HG03095 (cell line): ENCODE data around the gene EFCAB10.
A peak's percentile ranks its signal among the peaks of the same experiment; 100 is the strongest.
"Not testable (repeated sequence)": the region's sequence is repeated elsewhere in the genome, so short reads cannot be mapped to it uniquely, and the experiment has no call there.

Experiments
- ATAC-seq: cut with Tn5 transposase; IDR thresholded peaks from one replicate; pipeline ENCODE4 v1.9.1; 2021; ENCODE audit warnings: moderate library complexity; ENCODE audit not compliant: unreplicated experiment

Gene EFCAB10

DNA sequence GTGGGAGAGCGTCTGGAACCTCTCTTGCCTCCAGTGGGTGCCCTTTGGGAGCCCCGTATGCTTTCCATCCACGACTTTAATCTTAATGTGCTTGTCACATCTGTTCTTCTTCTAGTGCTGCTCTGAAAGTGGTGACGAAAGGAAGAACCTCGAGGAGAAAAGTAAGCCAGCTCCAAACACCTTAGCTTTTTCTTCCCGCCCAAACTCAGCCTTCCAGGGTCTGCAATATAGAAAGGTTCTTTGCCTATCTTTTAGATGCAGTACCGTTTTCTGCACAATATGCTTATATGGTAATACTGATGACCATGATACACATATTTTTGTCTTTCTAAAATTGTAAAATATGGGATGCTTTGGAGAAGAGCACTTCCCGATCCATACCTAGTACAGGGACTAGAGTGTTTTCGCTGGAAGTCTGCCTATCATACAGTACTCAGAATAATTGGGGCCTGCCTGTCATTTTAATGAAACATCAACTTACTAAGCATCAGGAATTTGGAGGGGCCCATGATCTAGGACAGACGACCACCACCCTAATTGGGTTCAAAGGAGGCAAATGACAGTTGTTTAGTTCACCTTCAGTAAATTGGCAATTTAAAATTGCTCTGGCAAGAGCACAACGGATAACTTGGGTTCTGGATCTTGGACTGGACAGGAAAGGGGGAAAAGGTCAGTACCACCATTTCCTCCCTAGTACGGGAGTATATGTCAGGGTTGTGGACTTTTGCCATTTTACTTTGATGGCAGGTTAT lies 48.4 kb downstream of the EFCAB10 start:
- no peak for ATAC-seq

GRCh38 chr7:105531792-105532671 lies 49.3 kb downstream of the EFCAB10 start, which contains the start of gene RINT1:
RINT1 (plus strand) TSS chr7:105532201; CDS start chr7:105532316, 115 bp downstream.
- ATAC-seq = peak; percentile 91

- ATAC-seq = no peak
Observed at GRCh38 chr7:105530546-105530945, 50.7 kb downstream of the EFCAB10 start.

- no peak for ATAC-seq
Observed at GRCh38 chr7:105530126-105530525, 51.2 kb downstream of the EFCAB10 start.

DNA sequence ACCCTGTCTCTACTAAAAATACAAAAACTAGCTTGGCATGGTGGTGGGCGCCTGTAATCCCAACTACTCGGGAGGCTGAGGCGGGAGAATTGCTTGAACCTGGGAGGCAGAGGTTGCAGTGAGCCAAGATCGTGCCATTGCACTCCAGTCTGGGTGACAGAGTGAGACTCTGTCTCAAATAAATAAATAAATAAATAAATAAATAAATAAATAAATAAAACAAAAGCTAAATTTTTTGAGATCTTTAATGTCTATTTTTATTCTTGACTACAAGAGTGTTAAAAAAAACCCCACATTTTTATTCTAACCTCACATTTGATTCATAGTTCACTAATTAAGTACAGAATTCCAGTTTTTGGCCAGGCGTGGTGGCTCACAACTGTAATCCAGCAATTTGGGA lies 53.6 kb downstream of the EFCAB10 start:
- ATAC-seq = not testable (repeated sequence)

DNA sequence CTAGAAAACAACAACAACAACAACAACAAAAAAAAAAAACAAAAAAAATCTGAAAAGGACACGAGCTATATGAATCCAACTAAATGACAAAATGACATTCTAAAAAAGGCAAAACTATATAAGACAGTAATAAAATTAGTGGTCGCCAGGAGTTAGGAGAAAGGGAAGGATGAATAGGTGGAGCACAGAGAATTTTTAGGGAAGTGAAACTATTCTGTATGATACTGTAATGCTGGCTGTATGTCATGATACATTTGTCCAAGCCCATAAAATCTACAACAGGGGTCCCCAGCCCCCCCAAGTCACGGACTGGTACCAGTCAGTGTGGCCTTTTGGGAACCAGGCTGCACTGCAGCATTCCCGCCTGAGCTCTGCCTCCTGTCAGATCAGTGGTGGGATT lies 56.5 kb downstream of the EFCAB10 start:
- ATAC-seq = no peak

DNA sequence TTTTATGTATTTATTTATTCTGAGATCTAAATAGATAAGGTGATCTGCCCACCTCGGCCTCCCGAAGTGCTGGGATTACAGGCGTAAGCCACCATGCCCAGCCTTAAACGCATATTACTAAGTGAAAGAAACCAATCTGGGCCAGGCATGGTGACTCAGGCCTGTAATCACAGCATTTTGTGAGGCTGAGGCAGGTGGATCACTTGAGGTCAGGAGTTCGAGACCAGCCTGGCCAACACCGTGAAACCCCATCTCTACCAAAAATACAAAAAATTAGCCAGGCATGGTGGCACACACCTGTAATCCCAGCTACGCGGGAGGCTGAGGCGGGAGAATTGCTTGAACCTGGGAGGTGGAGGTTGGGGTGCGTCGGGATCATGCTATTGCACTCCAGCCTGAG lies 56.9 kb downstream of the EFCAB10 start:
- ATAC-seq = not testable (repeated sequence)

GRCh38 chr7:105521717-105522463 lies 59.4 kb downstream of the EFCAB10 start, which contains the start of gene PUS7:
PUS7 (minus strand) TSS chr7:105522271; CDS start chr7:105508512, 13,759 bp downstream.
- ATAC-seq = peak; percentile 87

DNA sequence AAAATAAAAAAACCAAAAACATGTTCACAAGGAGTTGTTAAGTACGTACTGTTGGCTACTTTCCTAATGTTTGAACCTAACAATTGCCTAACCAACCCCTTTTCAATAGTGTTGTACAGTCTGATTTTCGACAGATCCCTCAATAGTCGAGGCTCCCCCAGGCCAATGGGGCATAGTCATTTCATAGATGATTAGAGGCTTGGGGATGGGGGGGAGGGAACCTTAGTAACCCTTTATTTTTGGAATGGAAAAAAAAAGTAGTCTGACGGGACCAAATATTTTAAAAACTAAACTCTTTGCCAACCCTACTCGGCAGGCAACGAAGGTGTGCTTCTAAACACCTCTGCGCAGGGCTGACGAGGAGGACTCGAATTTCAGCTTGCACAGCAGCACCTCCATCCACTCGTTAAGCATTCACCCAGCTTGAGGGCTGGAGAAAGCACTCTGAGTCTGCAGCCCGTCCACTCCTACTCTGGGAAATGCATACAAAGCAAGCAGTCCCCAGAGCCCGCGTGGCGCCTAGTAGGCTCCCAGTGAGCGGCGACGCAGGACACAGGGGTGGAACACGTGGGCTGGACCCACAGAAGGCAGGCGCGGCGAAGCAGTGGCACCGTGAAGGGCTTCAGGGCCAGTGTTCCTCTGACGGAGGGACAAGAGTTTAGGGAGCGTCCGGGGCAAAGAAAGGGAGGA lies 60.1 kb downstream of the EFCAB10 start:
- ATAC-seq = peak; percentile 28

- not testable (repeated sequence) for ATAC-seq
Observed at GRCh38 chr7:105520620-105521019, 60.7 kb downstream of the EFCAB10 start.

DNA sequence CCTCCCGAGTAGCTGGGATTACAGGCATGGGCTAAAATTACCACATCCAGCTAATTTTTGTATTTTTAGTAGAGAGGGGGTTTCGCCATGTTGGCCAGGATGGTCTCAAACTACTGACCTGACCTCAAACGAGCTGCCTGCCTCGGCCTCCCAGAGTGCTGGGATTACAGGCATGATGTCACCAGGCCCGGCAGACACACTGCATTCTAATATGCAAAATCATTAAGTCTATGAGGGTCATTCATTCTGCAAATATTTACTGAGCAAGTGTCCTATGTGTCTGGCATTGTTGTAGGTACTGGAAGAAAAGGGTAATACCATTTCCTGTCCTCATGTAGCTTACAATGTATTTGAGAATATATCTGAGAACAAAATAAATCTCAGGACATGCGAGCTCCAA lies 61.9 kb downstream of the EFCAB10 start:
- no peak for ATAC-seq

GRCh38 chr7:105515610-105516009 lies 65.7 kb downstream of the EFCAB10 start:
- ATAC-seq = not testable (repeated sequence)
